Loucy (cell line): Measurements from ENCODE around the gene SEMA5B.
A peak's percentile ranks its signal among the peaks of the same experiment; 100 is the strongest.

Experiments
- H2AFZ ChIP-seq: fragments of 200-600 bp; sonication (generic); 2 replicates; pipeline ENCODE4 v1.6.0; 2016; ENCODE audit warnings: antibody characterized with exemption, mild to moderate bottlenecking, low read length, moderate library complexity
- H3F3A ChIP-seq: fragments of 200-600 bp; 2 replicates; pipeline ENCODE4 v1.6.0; 2016; ENCODE audit warnings: antibody characterized with exemption, low read depth, mild to moderate bottlenecking
- H3K27me3 ChIP-seq: fragments of 200-600 bp; sonication (generic); 2 replicates; pipeline ENCODE4 v1.6.1; 2014; ENCODE audit warnings: low read length, mild to moderate bottlenecking; ENCODE audit not compliant: insufficient read depth, poor library complexity, severe bottlenecking
- H3K36me3 ChIP-seq: fragments of 200-600 bp; sonication (generic); 2 replicates; pipeline ENCODE4 v1.6.1; 2016; ENCODE audit warnings: low read length; ENCODE audit not compliant: insufficient read depth
- H3K4me1 ChIP-seq: fragments of 200-600 bp; sonication (generic); 2 replicates; pipeline ENCODE4 v1.5.1; 2014; ENCODE audit warnings: low read length, mild to moderate bottlenecking; ENCODE audit not compliant: insufficient read depth, poor library complexity, severe bottlenecking
- H3K4me2 ChIP-seq: fragments of 200-600 bp; sonication (generic); 2 replicates; pipeline ENCODE4 v1.6.0; 2014; ENCODE audit warnings: antibody characterized with exemption, low read length, low read depth, mild to moderate bottlenecking; ENCODE audit not compliant: poor library complexity, severe bottlenecking
- H3K4me3 ChIP-seq: fragments of 200-600 bp; sonication (generic); 2 replicates; pipeline ENCODE4 v1.5.1; 2014; ENCODE audit warnings: low read length, mild to moderate bottlenecking, mixed read lengths; ENCODE audit not compliant: poor library complexity, severe bottlenecking
- H3K79me2 ChIP-seq: fragments of 200-600 bp; sonication (generic); 2 replicates; pipeline ENCODE4 v1.6.1; 2014; ENCODE audit warnings: low read length; ENCODE audit not compliant: insufficient read depth
- H3K9ac ChIP-seq: fragments of 200-600 bp; sonication (generic); 2 replicates; pipeline ENCODE4 v1.6.0; 2014; ENCODE audit warnings: mild to moderate bottlenecking, low read depth, low read length, moderate library complexity; ENCODE audit not compliant: poor library complexity, severe bottlenecking
- H3K9me2 ChIP-seq: fragments of 200-600 bp; sonication (generic); replicated peaks from 2 replicates; pipeline ENCODE4 v1.6.1; 2016; ENCODE audit warnings: low read depth, low read length, mixed read lengths
- H3K9me3 ChIP-seq: fragments of 200-600 bp; sonication (generic); 2 replicates; pipeline ENCODE4 v1.6.1; 2014; ENCODE audit warnings: mild to moderate bottlenecking, antibody characterized with exemption, low read length, low read depth; ENCODE audit not compliant: insufficient read depth
- H4K20me1 ChIP-seq: fragments of 200-600 bp; sonication (generic); 2 replicates; pipeline ENCODE4 v1.6.0; 2014; ENCODE audit warnings: antibody characterized with exemption, low read length, mild to moderate bottlenecking; ENCODE audit not compliant: insufficient read depth, poor library complexity, severe bottlenecking
- CTCF ChIP-seq: fragments of 200-600 bp; sonication (generic); conservative IDR thresholded peaks from 2 replicates; pipeline ENCODE4 v1.5.1; 2014; ENCODE audit warnings: mild to moderate bottlenecking, antibody characterized with exemption, low read length
- EZH2phosphoT487 ChIP-seq: fragments of 200-600 bp; IDR thresholded peaks from 2 replicates; pipeline ENCODE4 v1.6.1; 2018; ENCODE audit warnings: antibody characterized with exemption, mild to moderate bottlenecking, moderate library complexity, borderline replicate concordance

Gene SEMA5B

GRCh38 chr3:122967356-122967755, 60.2 kb downstream of the SEMA5B start:
- peaks cover 78% of the 10 kb centered on the region for H3K27me3 ChIP-seq

GRCh38 chr3:122966045-122966444, 61.5 kb downstream of the SEMA5B start:
- Histone ChIP-seq H3F3A (no peaks in the 10 kb centered on the region), H2AFZ (no peak overlapping the region), H3K9ac (no peak overlapping the region), H4K20me1 (no peaks in the 10 kb centered on the region), H3K9me3 (no peaks in the 10 kb centered on the region), H3K36me3 (no peaks in the 10 kb centered on the region), H3K79me2 (no peaks in the 10 kb centered on the region), H3K9me2 (no peaks in the 10 kb centered on the region), H3K4me1 (no peaks in the 10 kb centered on the region), H3K4me2 (peak overlapping the region; percentile 22), H3K4me3 (no peak overlapping the region), H3K27me3 (peaks cover 70% of the 10 kb centered on the region)
- TF ChIP-seq EZH2phosphoT487, result no peak
- TF ChIP-seq CTCF, result no peak

More at GRCh38 chr3:122967356-122967755, 60.2 kb downstream of the SEMA5B start:
- Histone ChIP-seq H2AFZ (no peak overlapping the region), H3K9me2 (no peaks in the 10 kb centered on the region), H3K36me3 (no peaks in the 10 kb centered on the region), H3K9ac (no peak overlapping the region), H3K4me3 (no peak overlapping the region), H3F3A (no peaks in the 10 kb centered on the region), H3K79me2 (no peaks in the 10 kb centered on the region), H3K4me1 (no peaks in the 10 kb centered on the region), H3K4me2 (no peak overlapping the region), H4K20me1 (no peaks in the 10 kb centered on the region), H3K9me3 (no peaks in the 10 kb centered on the region)
- TF ChIP-seq CTCF, result no peak
- TF ChIP-seq EZH2phosphoT487, result no peak

DNA sequence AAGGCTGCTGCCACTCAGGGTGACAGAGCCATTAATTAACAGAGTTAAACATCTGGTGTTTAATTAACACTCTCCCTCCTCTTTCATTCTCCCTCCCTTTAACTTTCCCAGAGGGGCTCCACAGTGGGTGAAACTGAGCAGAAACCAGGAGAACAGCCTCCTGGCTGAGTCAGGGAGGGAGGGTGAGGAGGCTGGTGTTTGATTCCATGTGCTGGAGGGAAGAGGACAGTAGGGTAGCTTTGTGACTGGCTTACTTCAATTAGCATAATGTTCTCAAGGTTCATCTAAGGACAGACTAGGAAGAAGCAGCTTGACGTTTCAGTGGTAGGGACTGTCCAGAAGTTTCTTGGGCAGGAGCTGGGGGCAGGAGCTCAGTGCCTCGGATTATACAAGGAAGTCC, 62.8 kb downstream of the SEMA5B start:
- no peaks in the 10 kb centered on the region for H3K36me3 ChIP-seq
- peaks cover 57% of the 10 kb centered on the region for H3K27me3 ChIP-seq
- no peaks in the 10 kb centered on the region for H3K79me2 ChIP-seq
- H4K20me1 ChIP-seq, result no peaks in the 10 kb centered on the region
- no peaks in the 10 kb centered on the region for H3K4me1 ChIP-seq
- H3K4me2 ChIP-seq, result no peak overlapping the region
- no peak overlapping the region for H3K4me3 ChIP-seq
- no peak overlapping the region for H2AFZ ChIP-seq
- no peak overlapping the region for H3K9ac ChIP-seq
- TF ChIP-seq EZH2phosphoT487 (no peak), CTCF (no peak)
- no peaks in the 10 kb centered on the region for H3F3A ChIP-seq
- no peaks in the 10 kb centered on the region for H3K9me3 ChIP-seq
- no peaks in the 10 kb centered on the region for H3K9me2 ChIP-seq
